CD4-positive, alpha-beta T cell treated with Interleukin-4 for 1 hour (primary cell): ENCODE measurements around the gene EFEMP2.

ENCODE experiments used
- DNase-seq, 2 donors: peaks; one replicate each; pipeline ENCODE4 v3.0.0-alpha.2; 2020 to 2022

EFEMP2 gene

DNA sequence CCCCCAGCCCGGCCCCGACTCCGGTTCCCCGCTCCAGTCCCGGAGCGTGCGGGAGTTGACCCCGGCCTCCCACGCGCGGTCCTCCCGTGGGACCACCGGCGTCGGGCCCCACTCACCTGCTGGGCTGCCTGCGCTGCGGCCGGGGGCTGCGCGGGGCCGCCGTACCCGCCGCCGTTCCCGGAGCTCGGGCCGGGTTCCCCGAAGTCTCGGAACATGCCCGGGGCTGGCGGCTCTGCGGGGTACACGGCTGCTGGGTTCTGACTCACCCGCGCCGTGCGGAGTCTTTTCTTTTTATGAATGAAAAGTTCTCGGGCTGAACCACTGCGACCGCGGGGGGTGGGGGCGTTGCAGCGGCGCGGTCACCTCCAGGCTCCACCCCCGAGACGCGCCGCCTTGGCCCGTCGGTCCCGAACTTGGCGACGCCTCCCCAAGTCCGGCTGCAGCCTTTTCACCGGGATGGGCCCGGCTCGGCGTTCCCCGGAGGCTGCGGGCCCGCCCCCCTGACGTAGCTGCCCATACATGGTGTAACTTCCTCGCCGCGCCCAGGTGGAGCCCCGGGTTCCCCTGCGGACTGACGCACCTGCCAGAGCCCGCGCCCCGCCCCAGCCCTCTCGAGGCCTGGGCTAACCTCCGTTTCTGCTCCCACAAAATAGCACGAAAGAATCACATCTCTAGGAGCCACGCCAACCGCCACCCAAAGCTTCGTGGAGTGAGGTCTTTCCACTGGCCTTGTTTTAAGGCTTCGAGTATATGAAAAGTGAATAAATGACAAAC lies 27.7 kb upstream of the EFEMP2 start, which contains the start of gene FOSL1:
FOSL1 (minus strand) TSS at position 264 of the 774 bp plus-strand sequence; CDS start at position 215, 49 bp downstream.
- DNase-seq: peak; percentile 97

DNA sequence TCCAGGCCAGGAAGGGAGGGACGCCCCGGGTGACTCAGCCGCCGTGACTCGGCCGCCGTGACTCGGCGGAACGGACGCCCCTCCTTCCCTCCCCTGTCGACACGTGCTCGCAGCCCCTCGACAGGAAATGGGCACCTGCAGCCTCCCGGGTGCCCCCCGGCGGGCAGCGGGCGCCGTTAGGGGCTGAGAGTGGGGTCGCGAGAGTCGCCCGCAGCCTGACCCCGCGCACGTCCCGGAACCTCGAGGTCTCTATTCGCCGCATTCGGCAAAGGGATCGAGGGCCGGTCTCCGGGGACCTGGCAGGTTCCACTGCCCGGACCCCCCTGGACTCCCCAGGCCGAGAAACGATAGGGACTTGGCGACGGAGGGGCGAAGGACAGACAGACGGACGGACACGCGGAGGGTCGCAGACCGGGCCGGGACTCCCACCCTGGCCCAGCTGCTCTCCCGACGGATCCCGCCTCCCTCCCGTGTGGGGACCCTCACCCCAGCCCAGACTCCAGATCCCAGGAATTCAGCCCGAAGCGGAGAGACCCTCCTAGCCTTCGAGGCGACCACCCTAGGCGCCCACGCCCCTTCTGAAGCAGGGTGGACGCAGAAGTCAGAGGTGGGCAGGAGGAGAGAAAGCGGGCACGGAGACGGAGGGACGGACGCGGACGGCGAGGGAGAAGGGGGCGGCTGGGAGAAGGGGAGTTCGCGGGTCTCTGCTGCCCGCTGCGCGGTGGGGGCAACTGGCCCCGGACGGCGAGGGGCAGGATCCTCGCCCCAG lies 26.9 kb upstream of the EFEMP2 start:
- peak; percentile 54 to 66 for DNase-seq

DNA sequence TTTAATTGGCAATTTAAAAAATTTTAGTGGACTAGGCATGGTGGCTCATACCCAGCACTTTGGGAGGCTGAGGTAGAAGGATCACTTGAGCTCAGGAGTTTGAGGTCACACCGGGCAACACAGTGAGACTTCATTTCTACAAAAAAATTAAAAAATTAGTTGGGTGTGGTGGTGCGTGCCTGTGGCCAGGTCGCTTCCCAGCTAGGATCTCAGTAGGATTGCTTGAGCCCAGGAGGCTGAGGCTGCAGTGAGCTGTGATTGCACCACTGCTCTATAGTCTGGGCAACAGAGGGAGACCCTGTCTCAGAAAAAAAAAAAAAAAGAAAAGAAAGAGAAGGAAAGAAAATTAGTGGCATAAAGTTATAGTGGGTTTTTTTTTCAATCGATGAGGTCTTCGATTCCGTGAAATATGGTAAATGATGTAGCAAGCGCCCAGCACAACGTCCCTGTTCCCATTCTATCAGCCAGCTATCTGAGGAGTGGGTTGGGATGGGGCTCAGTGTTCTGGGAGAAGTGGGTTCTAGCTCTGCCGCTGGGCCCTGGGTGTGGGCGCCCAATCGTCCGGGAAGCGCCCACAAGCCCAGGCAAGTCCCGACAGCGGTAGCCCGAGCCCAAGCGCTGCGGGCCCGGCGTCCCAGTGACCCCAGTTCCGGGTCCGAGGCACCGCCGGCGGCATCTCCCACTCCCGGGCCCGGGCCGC lies 26.2 kb upstream of the EFEMP2 start:
- DNase-seq: no peak

DNA sequence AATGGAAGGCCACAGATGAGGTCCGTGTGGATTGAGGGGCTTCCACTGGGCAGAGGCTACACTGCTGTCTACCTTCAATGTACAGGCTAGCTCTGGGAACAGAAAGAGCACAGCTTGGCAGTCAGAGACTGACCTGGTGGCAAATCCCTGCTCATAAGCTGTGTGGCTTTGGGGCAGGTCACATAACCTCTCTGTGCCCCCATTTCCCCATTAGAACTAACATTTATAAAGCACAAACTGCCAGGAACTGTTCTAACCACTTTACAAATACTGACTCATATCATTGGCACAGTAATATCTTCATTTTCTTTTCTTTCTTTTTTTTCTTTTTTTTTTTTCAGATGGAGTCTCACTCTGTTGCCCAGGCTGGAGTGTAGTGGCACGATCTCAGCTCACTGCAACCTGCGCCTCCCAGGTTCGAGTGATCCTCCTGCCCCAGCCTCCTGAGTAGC lies 24.4 kb upstream of the EFEMP2 start:
- no peak for DNase-seq

DNA sequence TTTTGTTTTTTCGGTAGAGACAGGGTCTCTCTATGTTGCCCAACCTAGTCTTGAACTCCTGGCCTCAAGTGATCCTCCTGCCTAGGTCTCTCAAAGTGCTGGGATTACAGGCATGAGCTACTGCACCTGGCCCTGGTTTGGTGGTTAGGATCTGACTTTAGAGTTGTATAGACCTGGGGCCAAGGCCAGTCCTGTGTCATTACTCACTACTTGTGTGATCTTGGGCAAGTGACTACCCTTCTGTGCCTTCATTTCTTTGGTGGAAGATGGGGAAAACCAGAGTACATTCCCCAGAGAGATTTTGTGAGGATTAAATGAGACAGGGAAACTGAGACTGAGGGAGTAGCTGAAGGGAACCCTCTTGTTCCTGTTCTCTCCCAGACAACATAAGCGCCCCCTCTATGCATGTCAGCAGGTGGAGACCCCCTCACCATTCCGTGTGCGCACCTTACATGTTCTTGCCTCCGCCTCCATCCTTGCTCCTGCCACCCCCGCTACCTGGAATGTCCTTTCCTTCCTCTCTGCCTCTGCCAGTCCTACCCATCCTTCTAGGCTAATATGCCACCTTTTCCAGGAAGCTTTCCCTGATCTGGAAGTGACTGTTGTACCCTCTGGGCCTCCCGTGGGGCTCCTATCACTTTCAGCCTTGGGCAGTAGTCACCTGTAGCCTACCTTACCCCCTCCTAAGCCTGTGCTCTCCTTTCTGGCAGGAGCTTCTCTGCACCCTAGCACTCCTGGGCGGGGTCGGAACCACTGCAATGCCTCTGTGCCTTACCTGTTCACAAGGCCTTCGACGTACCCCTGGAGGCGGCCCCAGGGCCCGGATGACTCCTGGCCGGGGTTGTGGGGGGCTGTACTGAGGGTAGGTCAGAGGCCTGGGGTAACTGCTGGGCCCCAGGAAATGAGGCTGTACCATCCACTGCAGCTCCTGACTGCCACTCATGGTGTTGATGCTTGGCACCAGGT lies 23.7 kb upstream of the EFEMP2 start:
- no peak for DNase-seq

DNA sequence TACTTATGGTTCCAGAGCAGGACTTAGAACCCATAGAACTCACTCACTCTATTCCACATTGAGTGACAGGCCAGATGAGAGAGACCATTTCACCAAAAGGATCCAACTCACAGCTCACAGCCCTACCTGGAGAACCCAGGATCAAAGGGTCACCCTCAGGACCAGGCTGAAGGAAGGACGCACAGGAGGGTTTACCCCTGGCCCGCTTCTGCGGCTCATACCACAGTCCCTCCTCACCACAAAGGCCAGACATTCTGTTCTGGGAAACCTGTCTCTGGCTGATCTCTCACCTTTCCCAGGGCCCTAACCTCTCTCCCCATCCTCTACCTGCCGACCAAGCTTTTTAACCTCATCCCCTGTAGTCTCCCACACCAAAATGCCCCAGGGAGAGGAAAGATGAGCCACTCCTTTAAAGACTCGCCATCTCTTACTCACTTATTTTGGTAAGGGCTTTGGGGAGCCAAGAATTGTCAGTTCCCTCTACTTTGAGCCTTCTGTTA lies 22.9 kb upstream of the EFEMP2 start:
- DNase-seq: no peak

DNA sequence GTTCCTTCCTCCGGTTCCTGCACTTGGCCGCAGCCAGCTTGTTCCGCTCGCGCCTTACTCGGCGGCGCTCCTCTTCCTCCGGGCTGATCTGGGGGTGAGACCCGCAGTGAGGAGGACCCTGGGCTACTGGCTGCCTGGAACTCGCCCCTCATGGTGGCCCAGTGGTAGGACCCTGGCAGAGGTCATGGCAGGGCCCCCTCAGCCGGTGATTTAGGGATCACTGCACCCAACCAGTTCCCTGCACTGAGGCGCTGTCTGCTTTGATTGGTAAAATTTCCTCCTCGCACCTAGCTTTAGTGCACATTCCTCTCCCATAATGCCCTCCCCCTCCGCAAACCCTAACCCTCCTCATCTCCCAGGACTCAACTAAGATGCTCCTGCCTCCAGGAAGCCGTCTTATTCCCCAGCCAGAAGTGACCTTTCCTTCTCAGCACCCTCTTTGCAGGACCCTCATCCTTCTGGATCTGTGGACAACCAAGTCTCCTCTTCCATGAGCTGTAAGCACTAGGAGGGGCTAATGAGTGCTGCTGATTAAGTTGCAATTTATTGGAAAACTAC lies 21.5 kb upstream of the EFEMP2 start:
- peak; percentile 47 to 51 for DNase-seq

DNA sequence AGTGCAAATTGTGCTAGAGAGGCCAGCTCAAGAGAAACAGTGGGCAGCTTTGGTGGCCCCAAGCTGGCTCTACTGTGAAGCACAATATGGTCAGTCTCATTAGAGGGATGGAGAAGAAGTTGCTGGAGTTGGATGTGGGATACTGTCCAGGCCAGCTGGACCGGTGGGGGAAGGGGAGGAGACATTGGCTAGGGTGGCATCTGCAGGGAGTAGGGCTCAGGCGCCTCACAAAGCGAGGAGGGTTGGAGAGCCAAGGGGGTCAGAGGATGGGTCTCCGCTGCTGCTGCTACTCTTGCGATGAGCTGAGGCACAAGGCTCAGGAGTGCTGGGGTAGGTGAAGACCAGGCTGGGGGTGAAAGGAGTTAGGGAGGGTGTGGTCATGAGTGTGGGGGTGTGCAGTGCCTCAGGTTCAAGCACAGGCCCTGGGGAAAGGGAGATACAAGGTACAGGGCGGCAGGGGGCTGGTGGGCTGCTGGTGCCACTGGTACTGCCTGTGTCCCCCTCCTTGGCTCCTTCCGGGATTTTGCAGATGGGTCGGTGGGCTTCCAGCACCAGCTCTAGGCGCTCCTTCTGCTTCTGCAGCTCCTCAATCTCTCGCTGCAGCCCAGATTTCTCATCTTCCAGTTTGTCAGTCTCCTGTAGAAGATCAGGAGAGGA lies 20.2 kb upstream of the EFEMP2 start:
- no peak for DNase-seq

DNA sequence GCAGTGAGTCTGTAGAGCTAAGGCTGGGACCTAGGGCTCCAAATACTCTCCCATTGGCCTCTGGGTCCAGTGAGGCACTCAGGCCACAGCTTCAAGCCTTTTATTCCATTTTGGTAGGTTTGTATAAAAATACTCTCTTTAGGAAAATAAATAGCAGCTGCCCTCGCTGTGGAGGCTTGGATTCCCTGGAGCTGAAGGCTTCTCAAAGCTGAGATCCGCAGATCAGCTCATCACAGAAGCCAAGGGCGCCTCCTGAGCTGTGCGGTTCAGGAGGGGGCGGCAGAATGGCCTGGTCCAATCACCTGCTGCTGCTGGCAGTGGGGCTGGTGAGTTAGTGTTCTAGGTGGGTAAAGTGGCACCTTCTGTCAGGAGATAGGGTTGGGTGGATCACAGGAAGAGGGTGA lies 19.5 kb upstream of the EFEMP2 start:
- DNase-seq: peak in 1 of 2 donors; percentile 46

DNA sequence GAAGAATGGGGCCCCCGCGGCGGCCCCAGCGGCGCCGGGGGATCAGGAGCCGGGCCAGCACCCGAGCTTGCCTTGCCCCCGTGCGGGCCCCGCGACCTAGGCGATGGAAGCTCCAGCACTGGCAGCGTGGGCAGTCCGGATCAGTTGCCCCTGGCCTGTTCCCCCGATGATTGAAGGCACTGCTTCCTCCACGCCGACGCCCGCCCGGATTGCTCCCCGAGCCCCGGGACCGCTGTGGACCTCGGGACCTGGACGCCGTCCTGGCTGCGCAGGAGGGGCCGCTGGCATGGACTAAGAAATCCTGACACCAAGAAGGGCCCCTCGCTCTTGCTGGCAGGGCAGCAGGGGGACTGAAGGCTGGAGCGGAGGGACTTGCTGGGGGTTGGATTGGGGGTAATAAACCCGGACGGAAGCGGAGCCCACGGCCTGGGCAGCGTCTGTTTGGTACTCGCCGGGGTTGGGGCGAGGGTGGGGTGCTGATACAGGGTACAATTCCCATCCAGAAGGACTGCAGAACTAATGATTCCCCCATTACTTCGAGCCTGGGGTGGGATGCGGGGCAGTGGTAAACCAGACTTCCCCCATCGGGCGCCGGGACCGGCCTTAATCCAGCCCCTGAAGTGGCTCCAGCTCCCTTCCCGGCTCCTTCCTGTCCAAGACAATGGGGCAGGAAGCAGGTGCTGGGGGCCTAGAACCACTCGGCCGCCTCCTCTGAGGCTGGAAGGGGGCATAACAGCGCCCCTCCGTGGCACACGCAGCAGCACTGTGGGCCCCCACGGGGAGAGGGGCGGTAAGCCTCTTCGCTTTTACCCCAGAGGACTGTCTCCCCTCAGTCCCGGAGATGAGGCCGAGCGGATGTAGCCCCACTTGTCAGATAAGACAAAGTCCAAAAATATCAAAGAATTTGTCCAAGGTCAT lies 18.9 kb upstream of the EFEMP2 start:
- DNase-seq: no peak

DNA sequence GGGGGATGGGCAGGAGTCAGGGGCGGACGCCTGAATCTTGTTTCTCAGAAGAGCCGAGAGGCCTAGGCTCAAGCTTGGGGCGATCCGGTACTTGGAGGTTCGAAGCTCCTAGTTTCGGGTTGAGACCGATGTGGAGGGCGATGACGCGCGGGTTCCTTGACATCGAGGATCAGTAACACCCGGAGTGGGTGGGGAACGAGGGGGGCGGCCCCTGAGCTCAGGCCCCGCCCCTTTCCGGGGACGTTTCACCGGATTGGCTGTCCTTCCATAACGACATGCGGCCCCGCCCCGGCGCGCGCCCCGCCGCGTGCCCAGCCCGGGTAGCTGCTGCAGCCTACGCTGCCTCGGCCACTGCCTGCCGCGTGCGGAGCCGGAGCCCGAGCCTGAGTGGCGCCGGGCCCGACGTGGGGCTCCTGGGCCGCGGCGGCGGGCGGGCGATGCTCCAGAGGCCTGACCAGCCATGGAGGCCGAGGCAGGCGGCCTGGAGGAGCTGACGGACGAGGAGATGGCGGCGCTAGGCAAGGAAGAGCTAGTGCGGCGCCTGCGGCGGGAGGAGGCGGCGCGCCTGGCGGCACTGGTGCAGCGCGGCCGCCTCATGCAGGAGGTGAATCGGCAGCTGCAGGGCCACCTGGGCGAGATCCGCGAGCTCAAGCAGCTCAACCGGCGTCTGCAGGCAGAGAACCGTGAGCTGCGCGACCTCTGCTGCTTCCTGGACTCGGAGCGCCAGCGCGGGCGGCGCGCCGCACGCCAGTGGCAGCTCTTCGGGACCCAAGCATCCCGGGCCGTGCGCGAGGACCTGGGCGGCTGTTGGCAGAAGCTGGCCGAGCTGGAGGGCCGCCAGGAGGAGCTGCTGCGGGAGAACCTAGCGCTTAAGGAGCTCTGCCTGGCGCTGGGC lies 18.0 kb upstream of the EFEMP2 start, which contains the start of gene CCDC85B:
CCDC85B (plus strand) TSS at position 350 of the 895 bp plus-strand sequence; CDS start at position 461, 111 bp downstream.
- peak; percentile 98 for DNase-seq

DNA sequence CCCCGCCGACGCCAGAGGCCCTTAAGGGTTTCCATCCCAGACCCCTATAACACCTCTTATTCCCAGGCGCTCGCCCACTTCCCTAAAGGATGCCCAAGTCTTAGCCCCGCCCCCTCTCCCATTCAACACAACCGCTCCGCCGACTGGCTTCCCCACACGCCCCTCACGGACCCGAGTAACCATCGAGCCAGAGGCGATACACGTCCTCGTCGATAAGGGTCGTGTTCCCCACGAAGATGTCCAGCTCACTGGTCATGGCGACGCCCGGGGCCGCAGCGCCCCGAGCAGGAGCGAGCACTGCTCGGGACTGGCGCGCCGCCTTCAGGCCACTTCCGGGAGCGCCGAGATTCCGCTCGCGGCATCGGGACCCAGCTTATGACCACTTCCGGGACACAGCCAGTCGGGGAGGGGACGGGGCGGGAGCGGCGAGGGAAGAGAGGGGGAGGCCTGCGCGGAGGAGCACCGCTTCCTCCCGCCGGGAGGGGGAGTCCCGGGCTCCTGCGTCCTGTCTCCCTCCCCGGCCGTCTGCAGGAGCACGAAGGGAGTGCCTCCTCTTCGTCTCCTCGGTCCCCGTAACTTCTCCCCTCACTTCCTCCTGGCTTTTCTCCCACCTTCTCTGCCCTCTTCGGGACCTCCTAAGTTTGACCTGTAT lies 15.7 kb upstream of the EFEMP2 start, which contains the start of gene FIBP:
FIBP (minus strand) TSS at position 309 of the 652 bp plus-strand sequence; CDS start at position 256, 53 bp downstream.
- DNase-seq: peak; percentile 96

DNA sequence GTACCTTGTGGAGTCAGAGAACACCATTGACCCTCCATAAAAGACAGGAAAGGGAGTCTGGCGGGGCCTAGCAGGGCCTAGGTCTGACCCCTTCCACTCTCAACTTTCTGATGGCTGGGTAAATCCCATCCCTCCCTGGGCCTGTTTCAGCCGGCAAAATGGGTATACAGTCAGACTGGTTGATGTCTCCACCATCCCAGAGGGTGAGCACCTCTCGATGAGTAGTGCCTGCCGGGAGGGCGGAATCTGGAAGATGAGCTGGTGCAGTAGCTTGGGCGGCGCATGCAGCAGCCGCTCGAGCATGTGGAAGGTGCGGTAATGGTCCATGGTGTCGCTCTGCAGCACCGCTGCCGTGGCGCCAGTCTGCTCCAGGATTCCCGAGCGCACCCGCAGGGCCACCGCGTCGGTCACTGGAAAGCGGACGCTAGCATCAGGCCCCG lies 15.1 kb upstream of the EFEMP2 start:
- DNase-seq: no peak

DNA sequence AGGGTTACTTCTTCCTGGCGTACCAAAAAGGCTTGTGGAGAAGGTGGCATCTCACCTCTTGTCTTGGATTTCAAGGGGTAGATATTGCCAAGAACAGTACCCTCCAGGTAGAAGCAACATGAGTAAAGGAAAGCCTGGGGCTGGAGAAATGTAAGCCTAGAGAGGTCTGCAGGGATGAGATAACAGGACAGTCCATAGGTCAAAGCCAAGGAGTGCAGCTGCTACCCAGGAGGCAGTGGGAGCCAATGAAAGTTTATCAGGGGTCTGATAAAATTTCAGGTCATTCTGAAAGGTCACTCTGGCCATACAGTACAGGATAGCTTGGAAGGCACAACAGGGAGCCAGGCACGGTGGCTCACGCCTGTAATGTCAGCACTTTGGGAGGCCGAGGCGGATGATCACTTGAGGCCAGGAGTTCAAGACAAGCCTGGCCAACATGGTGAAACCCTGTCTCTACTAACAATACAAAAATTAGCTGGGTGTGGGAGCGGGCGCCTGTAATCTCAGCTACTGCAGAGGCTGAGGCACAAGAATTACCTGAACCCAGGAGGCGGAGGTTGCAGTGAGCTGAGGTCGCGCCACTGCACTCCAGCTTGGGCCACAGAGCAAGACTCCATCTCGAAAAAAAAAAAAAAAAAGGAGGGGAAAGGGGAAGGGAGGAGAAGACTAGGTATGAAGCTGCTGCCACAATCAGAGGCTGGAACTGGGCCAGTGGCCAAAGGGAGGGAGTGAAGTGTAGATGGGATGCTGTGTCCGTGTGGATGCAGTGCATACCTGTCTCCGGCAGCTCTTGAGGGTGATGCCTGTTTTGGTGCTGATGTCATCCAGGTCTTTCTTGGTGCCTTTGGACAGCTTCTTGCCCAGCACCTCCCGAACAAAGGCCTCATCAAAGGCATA lies 14.5 kb upstream of the EFEMP2 start:
- no peak for DNase-seq

DNA sequence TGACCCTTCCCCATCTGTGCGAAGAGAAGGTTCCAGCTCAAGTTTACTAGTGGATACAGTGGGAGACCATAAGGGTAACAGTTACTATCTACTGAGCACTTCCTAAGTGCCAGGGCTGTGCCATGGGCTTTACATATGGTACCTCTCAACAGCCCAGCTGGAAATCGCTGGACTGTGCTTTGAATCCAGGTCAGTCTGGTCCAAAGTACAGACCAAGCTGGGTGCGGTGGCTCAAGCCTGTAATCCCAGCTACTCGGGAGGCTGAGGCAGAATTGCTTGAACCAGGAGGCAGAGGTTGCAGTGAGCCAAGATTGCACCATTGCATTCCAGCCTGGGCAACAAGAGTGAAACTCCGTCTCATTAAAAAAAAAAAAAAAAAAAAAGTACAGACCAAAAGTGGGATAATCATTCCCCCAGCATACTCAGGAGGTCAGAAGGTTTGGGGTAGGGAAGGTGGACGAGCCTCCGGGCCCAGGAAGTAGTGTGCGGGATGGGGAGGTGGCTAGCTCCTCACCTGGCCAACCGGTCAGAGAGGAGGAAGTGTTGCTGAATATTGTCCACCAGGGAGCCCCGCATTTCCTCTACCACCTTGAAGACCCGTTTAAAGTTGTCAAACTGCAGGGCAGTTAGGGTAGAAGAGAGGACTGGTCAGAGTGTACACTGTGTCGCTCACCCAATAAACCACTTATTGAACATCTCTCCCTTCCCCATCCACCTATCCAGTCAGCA lies 13.4 kb upstream of the EFEMP2 start:
- DNase-seq: no peak

DNA sequence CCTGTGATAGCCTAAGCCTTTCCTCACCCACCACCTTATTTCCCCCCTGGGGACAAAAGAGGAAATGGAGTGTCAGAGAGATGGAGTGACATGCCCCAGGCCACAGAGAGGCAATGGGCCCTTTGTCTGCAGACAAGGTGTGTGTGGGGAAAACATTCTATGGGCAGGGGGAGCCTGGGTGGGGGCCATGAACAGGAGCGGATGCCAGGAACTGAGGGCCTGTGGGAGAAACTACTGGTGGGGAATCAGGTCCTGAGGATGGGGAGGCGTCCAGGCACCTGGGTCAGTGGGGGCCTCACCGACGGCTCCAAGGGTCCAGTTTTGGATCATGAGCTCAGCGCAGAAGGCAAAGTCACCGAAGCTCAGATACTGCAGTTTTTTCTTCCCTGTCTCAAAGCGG lies 12.6 kb upstream of the EFEMP2 start:
- DNase-seq: no peak
